HCT116 (cell line): ENCODE data around the gene UBTD2. TPM values are rescaled to one million over a fixed set of nuclear protein-coding genes. Genes with fewer than 3 reads are reported as not detected.

ENCODE experiments used
- ATAC-seq: fragments of 200-7000 bp; cut with Tn5 transposase; 2 replicates; pipeline ENCODE4 v1.9.1; 2020; ENCODE audit warnings: mild to moderate bottlenecking, moderate library complexity
- BruUV-seq: library from RNA; stranded (reverse); fragments of 400-500 nt; replicated peaks from 2 replicates; lab custom pipeline; 2021; lab: Mats Ljungman, UMichigan
- CTCF ChIA-PET: fragments of 300-600 bp; sonication (Branson Sonifier 250); formaldehyde crosslinking; loops from one replicate; lab custom pipeline; 2021; ENCODE audit warnings: antibody characterized with exemption; lab: Charles Lee
- POLR2A ChIA-PET: fragments of 300-600, 350-600 bp; sonication (Branson Sonifier 250); formaldehyde crosslinking; loops from one replicate; lab custom pipeline; 2021; ENCODE audit warnings: antibody characterized with exemption; lab: Charles Lee
- RAD21 ChIA-PET, 2 experiments: fragments of 300-600 bp; sonication (Branson Sonifier 250); formaldehyde crosslinking; loops; one replicate each; lab custom pipeline; 2023; ENCODE audit warnings: low total read pairs in 2 of 2; ENCODE audit not compliant: uncharacterized antibody in 2 of 2, unreplicated experiment in 2 of 2, low non-redundant PET in 1 of 2; lab: Charles Lee
- DNase-seq: peaks from one replicate; pipeline ENCODE4 v3.0.0-alpha.2; 2010; ENCODE audit warnings: low read depth, low spot score
- H2AFZ ChIP-seq: fragments of 200-600 bp; shearing (Covaris generic), sonication (generic); 2 replicates; pipeline ENCODE4 v1.6.1; 2017; ENCODE audit warnings: low read depth, mixed run types, mixed read lengths, antibody characterized with exemption, low read length; ENCODE audit not compliant: poor library complexity, severe bottlenecking
- H3K27ac ChIP-seq: 2 replicates; pipeline ENCODE4 v1.5.1; 2012; ENCODE audit warnings: low read depth, low read length
- H3K27me3 ChIP-seq: fragments of 200-600 bp; sonication (generic); 2 replicates; pipeline ENCODE4 v1.6.1; 2016; ENCODE audit warnings: mixed run types, low read length, mixed read lengths; ENCODE audit not compliant: insufficient read depth
- H3K36me3 ChIP-seq, 2 experiments: fragments of 200-500 bp in 1 of 2; fragments of 200-600 bp in 1 of 2; sonication (Bioruptor generic) in 1 of 2; sonication (generic) in 1 of 2; 2 replicates each; pipeline versions ENCODE4 v1.5.1 to v1.6.1; 2014 to 2016; ENCODE audit warnings: low read length in 2 of 2, inconsistent platforms in 1 of 2, mixed read lengths in 1 of 2, mixed run types in 1 of 2; ENCODE audit not compliant: insufficient read depth in 2 of 2, control insufficient read depth in 1 of 2
- H3K4me1 ChIP-seq, 2 experiments: fragments of 200-600 bp in 1 of 2; sonication (generic) in 1 of 2; 2 replicates each; pipeline versions ENCODE4 v1.5.1 to v1.6.1; 2012 to 2017; ENCODE audit warnings: low read length in 2 of 2, inconsistent platforms in 1 of 2, mild to moderate bottlenecking in 1 of 2, mixed read lengths in 1 of 2, mixed run types in 1 of 2, moderate library complexity in 1 of 2; ENCODE audit not compliant: insufficient read depth in 2 of 2, control insufficient read depth in 1 of 2
- H3K4me2 ChIP-seq: fragments of 200-600 bp; sonication (generic); 2 replicates; pipeline ENCODE4 v1.6.1; 2017; ENCODE audit warnings: mixed run types, low read length, mixed read lengths
- H3K4me3 ChIP-seq, 2 experiments: fragments of 200-600 bp in 1 of 2; sonication (generic) in 1 of 2; replicated peaks in 1 of 2; 2 replicates each; pipeline ENCODE4 v1.5.1; 2011 to 2016; ENCODE audit warnings: low read length in 2 of 2, control low read depth in 1 of 2, low read depth in 1 of 2, mild to moderate bottlenecking in 1 of 2, mixed read lengths in 1 of 2, mixed run types in 1 of 2
- H3K79me2 ChIP-seq: fragments of 200-600 bp; sonication (generic); 2 replicates; pipeline ENCODE4 v1.6.1; 2017; ENCODE audit warnings: mild to moderate bottlenecking, mixed run types, low read length, moderate library complexity, mixed read lengths; ENCODE audit not compliant: insufficient read depth
- H3K9ac ChIP-seq: fragments of 200-600 bp; sonication (generic); 2 replicates; pipeline ENCODE4 v1.6.1; 2016; ENCODE audit warnings: low read length, mixed read lengths
- H3K9me2 ChIP-seq: fragments of 200-600 bp; sonication (generic), shearing (Covaris generic); 2 replicates; pipeline ENCODE4 v1.6.1; 2017; ENCODE audit warnings: mixed run types, mild to moderate bottlenecking, moderate library complexity; ENCODE audit not compliant: insufficient read depth
- H3K9me3 ChIP-seq, 2 experiments: fragments of 200-500 bp in 1 of 2; fragments of 200-600 bp in 1 of 2; sonication (Bioruptor generic) in 1 of 2; sonication (generic) in 1 of 2; 2 replicates each; pipeline ENCODE4 v1.6.1; 2014 to 2017; ENCODE audit warnings: low read length in 2 of 2, mixed read lengths in 2 of 2, inconsistent platforms in 1 of 2, low read depth in 1 of 2, mild to moderate bottlenecking in 1 of 2, mixed run types in 1 of 2, moderate library complexity in 1 of 2; ENCODE audit not compliant: control insufficient read depth in 1 of 2, insufficient read depth in 1 of 2
- H4K20me1 ChIP-seq: fragments of 200-600 bp; sonication (generic), shearing (Covaris generic); 2 replicates; pipeline ENCODE4 v1.6.1; 2017; ENCODE audit warnings: mixed run types, mild to moderate bottlenecking, moderate library complexity; ENCODE audit not compliant: insufficient read depth
- CBX3 ChIP-seq: IDR thresholded peaks from 2 replicates; pipeline ENCODE4 v1.6.1; 2012; ENCODE audit warnings: low read depth
- EGR1 ChIP-seq: IDR thresholded peaks from 2 replicates; pipeline ENCODE4 v1.6.1; 2012; ENCODE audit warnings: low read depth
- EZH2 ChIP-seq: fragments of 200-600 bp; sonication (generic); IDR thresholded peaks from 2 replicates; pipeline ENCODE4 v1.6.1; 2017; ENCODE audit warnings: antibody characterized with exemption, mixed run types
- FOSL1 ChIP-seq: IDR thresholded peaks from 2 replicates; pipeline ENCODE4 v1.6.1; 2012; ENCODE audit warnings: low read depth
- POLR2A ChIP-seq: IDR thresholded peaks from 2 replicates; pipeline ENCODE4 v1.7.0; 2011; ENCODE audit warnings: borderline replicate concordance; ENCODE audit not compliant: insufficient read depth, insufficient read length; ENCODE audit errors: extremely low read depth
- SIN3A ChIP-seq: IDR thresholded peaks from 2 replicates; pipeline ENCODE4 v1.6.1; 2012; ENCODE audit warnings: low read depth
- SP1 ChIP-seq: IDR thresholded peaks from 2 replicates; pipeline ENCODE4 v1.6.1; 2012; ENCODE audit warnings: low read depth
- ZFX ChIP-seq: fragments of 450-650 bp; IDR thresholded peaks from 2 replicates; pipeline ENCODE4 v1.6.1; 2017
- intact Hi-C: fragments of 100-400 bp; cut with micrococcal nuclease; formaldehyde crosslinking; loops from 2 replicates; pipeline ENCODE4 v1.10.0; 2022
- total RNA-seq: library from RNA; stranded (reverse); gene quantifications from one replicate; pipeline ENCODE4 v1.2.1, GENCODE V29; 2021; ENCODE audit not compliant: unreplicated experiment
- TF ChIP-seq, protein P1 (sequence below), 3 experiments: fragments of 200-600 bp in 1 of 3; sonication (generic) in 1 of 3; IDR thresholded peaks in 2 of 3; conservative IDR thresholded peaks in 1 of 3; 2 replicates each; pipeline ENCODE4 v1.5.1; 2012 to 2017; ENCODE audit warnings: low read depth in 2 of 3, low read length in 2 of 3, antibody characterized with exemption in 1 of 3, borderline replicate concordance in 1 of 3, control low read depth in 1 of 3, mild to moderate bottlenecking in 1 of 3, mixed read lengths in 1 of 3, mixed run types in 1 of 3, moderate library complexity in 1 of 3; ENCODE audit not compliant: insufficient read depth in 1 of 3
- TF ChIP-seq, protein P2 (sequence below): IDR thresholded peaks from 2 replicates; pipeline ENCODE4 v1.6.1; 2012; ENCODE audit warnings: low read depth

The UBTD2 gene
- total RNA-seq, 1 experiment from 2014 or later = 15.9 TPM

DNA sequence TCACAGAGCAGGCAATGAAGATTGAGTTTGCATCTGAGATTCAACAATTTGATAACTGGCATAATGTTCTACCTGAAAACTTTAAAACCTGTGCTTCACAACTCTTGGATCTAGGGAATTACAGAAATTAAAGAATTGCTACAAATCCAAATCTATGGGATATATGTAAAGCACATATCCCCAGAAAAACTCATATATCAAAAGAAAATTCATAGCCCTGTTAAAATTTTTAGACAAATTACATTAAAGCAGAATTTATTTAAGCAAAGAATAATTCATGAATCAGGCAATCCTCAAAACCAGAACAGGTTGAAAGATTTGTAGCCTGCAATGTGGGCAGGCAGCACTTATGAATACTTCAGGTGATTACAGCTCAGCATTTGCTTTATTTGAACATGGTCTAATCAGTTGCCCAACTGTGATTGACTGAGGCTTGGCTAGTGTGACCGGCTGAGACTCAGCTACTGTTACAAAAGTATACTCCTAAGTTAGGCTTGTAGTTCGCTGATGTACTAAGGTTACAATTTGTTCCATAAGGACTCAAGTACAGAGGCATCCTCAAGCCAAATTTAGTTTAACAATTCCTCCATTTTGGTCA is 10.3 kb upstream of the UBTD2 start:
- ChIA-PET CTCF (interaction anchor here (0.6 to 3.4 kb wide), 12 partner anchors 9 to 385 kb away, joined by 3 to 19 read pairs (median 4); partner anchors contain the start of genes FBXW11 and UBTD2), RAD21 (interaction anchor here in 1 of 2 experiments (0.6 to 1.1 kb wide), 2 partner anchors 186 to 191 kb away, joined by 3 to 4 read pairs; no protein-coding TSS in a partner anchor), POLR2A (interaction anchor here (0.7 to 1.1 kb wide), 2 partner anchors 10 to 11 kb away, joined by 3 to 6 read pairs; partner anchors contain the start of gene UBTD2)
- DNase-seq (no peak), ATAC-seq (no peak)
- no TSS peak for BruUV-seq
- Histone ChIP-seq H3K9ac (no peak overlapping the region), H2AFZ (no peak overlapping the region), H3K4me2 (no peak overlapping the region), H4K20me1 (no peaks in the 10 kb centered on the region), H3K4me3 (no peak overlapping the region), H3K27ac (no peak overlapping the region), H3K79me2 (no peaks in the 10 kb centered on the region), H3K36me3 (no peaks in the 10 kb centered on the region), H3K9me3 (no peaks in the 10 kb centered on the region), H3K27me3 (no peaks in the 10 kb centered on the region), H3K4me1 (peaks cover 4 to 5% of the 10 kb centered on the region in 2 experiments; a peak in 2 of 4 replicates), H3K9me2 (no peaks in the 10 kb centered on the region)
- intact Hi-C loops = loop anchor here (1.0 to 10.0 kb wide), 3 partner anchors 187 to 382 kb away; partner anchors contain the start of gene FBXW11
- TF ChIP-seq POLR2A (no peak), EZH2 (no peak), CBX3 (no peak), ZFX (no peak), FOSL1 (no peak), EGR1 (no peak), SIN3A (no peak), SP1 (no peak)
- TF ChIP-seq, protein P1, sequence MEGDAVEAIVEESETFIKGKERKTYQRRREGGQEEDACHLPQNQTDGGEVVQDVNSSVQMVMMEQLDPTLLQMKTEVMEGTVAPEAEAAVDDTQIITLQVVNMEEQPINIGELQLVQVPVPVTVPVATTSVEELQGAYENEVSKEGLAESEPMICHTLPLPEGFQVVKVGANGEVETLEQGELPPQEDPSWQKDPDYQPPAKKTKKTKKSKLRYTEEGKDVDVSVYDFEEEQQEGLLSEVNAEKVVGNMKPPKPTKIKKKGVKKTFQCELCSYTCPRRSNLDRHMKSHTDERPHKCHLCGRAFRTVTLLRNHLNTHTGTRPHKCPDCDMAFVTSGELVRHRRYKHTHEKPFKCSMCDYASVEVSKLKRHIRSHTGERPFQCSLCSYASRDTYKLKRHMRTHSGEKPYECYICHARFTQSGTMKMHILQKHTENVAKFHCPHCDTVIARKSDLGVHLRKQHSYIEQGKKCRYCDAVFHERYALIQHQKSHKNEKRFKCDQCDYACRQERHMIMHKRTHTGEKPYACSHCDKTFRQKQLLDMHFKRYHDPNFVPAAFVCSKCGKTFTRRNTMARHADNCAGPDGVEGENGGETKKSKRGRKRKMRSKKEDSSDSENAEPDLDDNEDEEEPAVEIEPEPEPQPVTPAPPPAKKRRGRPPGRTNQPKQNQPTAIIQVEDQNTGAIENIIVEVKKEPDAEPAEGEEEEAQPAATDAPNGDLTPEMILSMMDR (IDR thresholded peaks at IDR 0.05 in 2 of 3, conservative IDR thresholded peaks at IDR 0.05 in 1 of 3; ENCODE audit: borderline replicate concordance in 1 of 3, insufficient read depth in 1 of 3, low read depth in 2 of 3, low read length in 2 of 3) = no peak
- TF ChIP-seq, protein P2, sequence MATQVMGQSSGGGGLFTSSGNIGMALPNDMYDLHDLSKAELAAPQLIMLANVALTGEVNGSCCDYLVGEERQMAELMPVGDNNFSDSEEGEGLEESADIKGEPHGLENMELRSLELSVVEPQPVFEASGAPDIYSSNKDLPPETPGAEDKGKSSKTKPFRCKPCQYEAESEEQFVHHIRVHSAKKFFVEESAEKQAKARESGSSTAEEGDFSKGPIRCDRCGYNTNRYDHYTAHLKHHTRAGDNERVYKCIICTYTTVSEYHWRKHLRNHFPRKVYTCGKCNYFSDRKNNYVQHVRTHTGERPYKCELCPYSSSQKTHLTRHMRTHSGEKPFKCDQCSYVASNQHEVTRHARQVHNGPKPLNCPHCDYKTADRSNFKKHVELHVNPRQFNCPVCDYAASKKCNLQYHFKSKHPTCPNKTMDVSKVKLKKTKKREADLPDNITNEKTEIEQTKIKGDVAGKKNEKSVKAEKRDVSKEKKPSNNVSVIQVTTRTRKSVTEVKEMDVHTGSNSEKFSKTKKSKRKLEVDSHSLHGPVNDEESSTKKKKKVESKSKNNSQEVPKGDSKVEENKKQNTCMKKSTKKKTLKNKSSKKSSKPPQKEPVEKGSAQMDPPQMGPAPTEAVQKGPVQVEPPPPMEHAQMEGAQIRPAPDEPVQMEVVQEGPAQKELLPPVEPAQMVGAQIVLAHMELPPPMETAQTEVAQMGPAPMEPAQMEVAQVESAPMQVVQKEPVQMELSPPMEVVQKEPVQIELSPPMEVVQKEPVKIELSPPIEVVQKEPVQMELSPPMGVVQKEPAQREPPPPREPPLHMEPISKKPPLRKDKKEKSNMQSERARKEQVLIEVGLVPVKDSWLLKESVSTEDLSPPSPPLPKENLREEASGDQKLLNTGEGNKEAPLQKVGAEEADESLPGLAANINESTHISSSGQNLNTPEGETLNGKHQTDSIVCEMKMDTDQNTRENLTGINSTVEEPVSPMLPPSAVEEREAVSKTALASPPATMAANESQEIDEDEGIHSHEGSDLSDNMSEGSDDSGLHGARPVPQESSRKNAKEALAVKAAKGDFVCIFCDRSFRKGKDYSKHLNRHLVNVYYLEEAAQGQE = no peak
